HG03460 (cell line): ENCODE results near the gene CPA3.

Experiments used
- ATAC-seq: cut with Tn5 transposase; IDR thresholded peaks from one replicate; pipeline ENCODE4 v1.9.1; 2021; ENCODE audit not compliant: unreplicated experiment

The CPA3 gene, protein sequence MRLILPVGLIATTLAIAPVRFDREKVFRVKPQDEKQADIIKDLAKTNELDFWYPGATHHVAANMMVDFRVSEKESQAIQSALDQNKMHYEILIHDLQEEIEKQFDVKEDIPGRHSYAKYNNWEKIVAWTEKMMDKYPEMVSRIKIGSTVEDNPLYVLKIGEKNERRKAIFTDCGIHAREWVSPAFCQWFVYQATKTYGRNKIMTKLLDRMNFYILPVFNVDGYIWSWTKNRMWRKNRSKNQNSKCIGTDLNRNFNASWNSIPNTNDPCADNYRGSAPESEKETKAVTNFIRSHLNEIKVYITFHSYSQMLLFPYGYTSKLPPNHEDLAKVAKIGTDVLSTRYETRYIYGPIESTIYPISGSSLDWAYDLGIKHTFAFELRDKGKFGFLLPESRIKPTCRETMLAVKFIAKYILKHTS

DNA sequence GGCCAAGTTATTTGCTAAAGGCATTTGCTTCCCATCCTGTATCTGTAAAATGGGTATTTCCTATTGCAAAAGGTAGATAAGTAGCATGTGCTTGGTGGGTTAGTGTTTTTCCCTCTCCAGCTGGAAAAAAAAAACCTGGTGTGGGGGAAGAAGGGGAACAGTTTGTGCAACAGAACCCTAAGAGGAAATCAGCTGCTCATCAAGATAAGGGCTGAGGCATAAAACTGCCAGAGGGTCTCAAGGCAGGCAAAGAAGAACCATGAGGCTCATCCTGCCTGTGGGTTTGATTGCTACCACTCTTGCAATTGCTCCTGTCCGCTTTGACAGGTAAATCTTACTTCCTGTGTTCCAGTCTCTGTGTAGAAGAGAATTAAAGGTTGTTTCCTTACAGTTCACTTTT lies at the start of gene CPA3:
TSS of gene CPA3 (plus strand) at position 248 of the 400 bp plus-strand sequence. CDS start at position 260, 12 bp downstream.
- no peak for ATAC-seq

DNA sequence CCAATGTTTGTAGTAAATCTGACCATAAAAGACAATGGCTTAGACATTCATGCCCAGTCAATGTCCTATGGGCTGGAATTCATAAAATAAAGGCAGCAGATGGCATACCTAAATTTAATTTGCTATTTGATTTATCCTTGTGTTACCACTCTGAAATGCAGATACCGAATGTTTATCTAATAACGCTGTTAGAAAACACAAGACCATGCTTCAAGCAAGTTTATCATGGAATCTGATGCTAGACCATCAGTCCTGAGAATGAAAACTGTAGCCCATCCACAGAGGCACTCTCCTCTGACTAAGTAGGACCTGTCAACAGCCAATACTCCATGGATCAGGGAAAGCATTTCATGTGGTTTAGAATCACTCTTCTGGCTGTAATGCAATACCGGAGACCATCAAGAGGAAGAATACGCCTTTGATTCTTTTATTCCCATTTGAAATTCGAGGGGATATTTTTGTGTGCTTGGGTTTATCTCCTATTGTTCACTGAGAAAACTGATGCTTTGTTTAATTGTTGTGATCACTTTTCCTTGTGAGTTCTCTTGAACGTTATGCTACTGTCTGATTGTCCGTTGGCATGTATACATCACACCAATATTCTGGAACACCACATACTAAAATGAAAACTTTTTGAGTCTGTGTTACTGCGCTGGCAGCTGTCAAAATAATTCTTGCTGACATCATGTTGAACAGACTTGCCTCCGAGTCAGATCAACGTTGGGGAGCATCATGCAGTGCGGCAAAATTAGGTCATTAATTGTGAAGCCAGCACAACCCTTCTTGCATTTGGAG lies 49.6 kb upstream of the CPA3 start:
- no peak for ATAC-seq

DNA sequence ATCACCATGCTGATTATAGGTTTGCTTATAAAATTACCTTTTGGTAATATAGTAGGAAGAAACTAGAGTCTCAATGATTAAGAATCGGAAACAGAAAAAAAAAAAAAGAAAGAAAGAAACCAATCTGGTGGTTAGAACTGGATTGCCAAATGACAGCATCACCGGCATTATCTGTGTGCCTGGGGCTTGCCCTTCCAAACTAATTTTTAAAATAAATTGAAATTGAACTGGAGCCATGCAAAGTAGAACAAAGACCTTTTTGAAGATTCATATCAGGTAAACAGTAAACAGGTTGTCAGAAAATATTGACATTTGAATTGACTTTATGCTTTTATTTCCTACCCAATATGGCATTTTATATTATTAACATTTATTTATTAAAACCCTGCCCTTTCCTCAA lies 48.7 kb upstream of the CPA3 start:
- ATAC-seq: no peak

DNA sequence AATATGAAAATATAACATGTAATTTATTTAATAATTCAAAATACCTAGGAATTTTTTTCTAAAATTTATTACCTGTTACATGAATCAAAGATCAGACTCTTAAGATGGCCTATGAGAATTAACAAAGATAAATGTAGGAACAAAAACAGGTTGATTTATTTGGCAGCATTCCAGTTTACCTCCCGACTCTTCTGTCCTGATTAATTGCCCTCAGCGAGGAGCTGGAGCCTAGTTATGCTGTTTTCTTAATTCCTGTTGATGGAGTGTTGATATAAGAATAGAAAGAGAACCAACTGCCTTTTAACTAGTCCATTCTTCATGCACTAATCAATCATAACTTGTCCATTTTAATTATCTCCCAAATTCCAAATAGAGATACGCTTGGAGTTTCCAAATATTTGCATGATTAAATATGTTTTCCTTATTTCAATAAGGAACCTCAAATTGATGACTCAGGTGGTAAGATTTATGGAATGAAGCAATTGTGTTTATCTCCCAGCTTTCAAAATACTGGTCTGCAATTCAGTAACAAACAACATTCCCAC lies 48.0 kb upstream of the CPA3 start:
- ATAC-seq: no peak

DNA sequence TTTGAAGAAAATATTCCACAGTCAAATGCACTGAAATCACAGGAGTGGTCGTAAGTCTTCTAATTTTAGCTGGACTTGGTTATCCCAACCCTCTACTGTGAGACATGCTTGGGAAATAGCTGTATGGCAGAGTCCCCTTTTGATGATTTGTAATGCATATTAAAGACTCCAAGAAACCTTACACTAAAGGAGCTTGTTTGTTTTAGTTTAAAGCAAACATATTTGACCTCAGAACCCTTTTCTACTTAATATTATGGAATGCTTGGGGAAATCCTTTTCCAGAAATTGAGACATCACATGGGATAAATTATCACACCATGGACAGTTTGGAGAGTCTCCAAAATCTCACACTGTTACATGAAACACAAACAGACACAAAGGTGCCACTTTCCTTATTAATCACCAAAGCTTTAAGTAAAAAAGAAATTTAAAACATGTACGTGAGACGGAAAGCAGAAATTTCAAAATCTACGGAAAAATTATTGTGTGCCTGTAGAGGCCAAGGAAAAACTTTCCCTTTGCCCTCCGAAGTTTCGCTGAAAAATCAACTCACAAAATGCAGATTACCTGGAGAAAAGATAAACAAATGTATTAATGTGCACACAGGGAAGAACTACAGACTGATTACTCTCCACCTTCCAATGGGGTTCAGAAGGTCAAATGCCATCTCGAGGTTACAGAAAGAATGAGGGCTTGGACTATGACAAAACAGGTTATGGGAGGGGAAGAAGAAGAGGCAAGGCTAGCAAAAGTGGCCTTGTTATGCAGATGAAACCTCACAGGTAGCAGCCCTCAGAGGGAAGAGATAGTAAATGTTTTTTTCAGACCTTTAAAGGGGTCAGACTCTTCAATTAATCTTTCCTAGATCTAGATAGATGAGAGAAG lies 44.5 kb upstream of the CPA3 start:
- ATAC-seq: no peak

DNA sequence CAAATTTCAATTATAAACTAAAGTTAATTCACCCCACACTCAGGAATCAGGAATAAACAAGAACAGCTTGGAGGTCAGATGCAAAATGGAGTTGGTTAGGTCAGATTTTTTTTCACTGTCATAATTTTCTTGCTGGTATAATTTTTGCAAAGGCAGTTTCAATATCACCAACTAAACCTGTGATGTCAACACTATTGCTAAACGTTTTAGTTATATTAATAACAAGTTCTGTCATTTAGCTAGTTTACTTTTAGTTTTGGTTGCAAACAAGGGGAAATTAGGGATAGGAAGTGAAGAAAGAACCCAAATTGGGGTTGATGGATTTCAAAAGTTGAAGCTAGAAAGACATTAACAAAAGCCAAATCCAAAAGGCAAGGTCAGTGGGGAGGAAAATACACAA lies 42.1 kb upstream of the CPA3 start:
- no peak for ATAC-seq

DNA sequence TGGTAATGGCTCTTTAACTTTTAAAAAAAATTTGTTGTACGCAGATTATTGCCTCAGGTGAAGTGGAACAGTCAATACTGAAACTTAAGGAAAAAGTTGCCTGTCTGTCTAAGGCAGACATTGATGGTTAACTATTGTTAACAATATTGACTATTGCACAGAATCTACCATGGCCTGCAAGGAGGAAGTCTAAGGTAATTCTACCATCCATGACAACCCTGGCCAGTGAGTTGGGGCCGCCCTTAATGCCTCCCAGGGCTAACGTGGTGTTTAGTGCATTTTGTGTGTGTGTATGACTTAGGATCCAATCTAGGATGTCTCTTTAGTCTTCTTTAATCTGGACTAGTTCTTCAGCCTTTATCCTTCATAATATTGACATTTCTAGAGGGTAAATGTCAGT lies 39.6 kb upstream of the CPA3 start:
- ATAC-seq: no peak

DNA sequence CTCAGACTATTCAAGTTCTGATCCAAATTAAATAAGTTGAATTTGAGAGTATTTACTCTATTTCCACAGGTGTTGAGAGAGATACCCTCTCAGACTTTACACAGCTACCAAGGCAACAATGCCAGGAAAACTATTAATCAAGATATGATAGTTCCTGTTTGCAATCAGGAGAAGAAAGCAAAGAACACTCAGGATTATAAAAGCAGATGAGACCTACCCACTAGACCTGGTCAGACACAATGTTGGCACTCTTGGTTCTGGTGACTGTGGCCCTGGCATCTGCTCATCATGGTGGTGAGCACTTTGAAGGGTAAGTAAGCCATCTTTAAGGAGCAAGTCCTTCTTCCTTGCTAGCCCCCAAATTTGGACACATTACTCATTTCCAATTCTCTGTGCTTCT lies 37.5 kb upstream of the CPA3 start, which contains the start of gene CPB1:
TSS of gene CPB1 (plus strand) at position 227 of the 400 bp plus-strand sequence. CDS start at position 240, 13 bp downstream.
- ATAC-seq: no peak

DNA sequence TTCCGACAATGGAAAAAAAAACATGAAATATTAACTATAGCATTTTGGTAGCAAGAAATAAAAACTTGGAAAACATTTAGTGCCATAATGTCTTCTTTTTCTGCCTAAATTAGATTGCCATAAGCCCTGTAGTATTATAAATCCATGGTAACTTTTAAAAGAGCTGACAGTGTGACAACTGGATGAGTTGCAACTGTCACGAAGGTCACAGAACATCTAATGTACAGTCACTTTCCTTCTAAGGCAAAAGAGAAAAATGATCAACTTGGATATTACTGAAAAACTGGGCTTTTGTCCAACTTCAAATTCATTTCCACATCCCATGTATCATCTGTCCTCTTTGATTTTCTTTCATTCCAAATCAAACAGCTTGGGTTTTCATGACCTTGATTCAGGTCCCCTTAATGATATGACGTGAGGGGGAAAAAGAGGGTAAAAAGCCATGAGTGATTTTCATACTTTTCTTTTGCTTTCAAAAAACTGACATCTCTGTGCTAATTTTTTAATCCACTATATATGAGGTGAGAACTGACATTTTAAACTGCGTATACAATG lies 36.9 kb upstream of the CPA3 start:
- no peak for ATAC-seq

DNA sequence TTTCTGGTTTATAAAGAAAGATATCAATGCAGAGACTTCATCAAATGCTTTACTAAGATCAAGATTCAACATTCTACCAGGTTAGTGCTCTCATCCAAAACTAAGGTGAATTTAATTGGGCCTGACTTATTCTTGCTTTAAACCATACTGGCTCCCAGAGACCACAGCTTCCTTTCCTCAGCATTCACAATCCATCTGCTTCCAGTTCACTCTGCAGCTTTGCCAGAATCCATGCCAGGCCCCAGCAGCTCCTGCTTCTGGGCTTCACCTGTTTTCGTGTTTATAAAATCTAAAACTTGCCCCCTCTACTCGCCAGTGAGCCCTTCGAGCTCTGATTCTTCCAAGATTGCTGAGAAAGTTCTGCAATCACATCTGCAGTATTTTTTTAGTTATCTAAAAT lies 35.2 kb upstream of the CPA3 start:
- ATAC-seq: no peak

DNA sequence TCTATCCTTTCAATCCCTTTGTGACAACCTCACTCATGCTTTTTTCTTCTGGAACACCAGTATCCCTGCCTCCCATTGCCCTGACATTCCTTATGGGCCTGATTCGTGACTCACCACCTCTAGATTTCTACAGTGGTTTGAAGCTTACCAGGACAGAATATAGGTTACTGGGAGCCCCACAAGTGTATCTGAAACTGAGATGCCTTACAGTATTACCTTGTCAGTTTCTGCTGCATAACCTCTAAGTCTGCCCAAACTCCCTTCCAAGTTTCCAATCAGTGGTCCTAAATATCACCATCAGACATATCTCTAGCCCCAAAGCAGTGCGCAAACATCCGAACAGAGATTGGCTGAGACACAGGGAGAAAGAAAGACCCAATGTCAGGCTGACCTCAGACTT lies 31.9 kb upstream of the CPA3 start:
- no peak for ATAC-seq

DNA sequence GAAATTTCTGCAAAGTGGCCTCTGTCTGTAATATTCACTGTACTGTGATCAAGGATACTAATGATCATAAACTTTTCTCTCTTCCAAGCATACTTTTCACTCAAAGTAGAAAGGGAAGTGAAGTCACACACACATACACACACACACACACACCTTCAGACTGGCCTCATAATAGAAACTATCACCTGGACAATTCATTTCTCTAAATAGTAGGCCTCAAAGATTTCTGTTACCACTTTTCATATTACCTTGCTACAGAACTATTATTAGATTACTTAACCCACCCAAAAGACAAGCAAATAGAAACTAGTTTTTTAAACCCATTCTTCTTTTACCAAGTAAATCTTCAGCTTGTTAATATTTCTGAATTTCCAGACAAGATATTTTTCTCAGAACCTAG lies 25.3 kb upstream of the CPA3 start:
- no peak for ATAC-seq

DNA sequence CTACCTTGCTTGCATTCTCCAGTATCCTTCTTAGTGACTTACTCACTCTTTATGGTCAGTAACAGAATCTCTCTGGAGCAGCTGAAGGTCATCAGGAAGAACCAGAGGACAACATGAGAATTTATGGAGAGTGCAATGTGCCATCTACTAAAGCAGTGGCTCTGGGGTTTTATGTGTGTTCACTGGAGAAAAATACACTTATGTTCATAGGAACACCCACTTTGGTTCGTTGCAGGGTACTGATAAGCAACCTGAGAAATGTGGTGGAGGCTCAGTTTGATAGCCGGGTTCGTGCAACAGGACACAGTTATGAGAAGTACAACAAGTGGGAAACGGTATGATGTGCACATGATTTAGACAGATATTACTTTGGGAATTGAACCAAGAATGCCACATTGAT lies 24.6 kb upstream of the CPA3 start:
- ATAC-seq: no peak

DNA sequence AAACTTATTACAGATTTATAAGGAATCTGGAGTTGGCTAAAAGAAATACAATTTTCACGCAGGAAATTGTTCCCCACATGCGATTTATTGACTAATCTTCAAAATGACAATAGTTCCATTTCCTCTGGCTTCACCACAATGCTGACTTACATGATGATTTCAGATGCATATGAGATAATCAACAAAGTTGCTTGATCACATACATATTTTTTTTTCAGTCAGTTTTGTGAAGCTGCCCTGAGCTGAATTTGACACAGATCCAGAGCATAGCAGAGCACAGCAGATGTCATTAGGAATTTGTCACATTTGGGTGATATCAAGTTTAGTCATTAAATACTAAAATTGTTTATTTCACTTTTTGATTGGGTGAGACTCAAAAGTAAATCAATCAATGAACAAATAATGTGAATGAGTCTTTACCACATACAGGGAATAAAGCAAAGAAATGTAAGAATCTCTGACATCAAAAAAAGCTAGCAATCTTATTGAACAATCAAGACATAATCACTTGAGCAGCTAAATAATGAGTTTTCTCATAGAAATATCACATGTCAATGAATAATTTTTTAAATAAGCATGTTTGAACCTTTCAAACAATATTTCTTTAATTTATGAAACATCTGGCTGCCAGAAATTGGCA lies 19.2 kb upstream of the CPA3 start:
- no peak for ATAC-seq

DNA sequence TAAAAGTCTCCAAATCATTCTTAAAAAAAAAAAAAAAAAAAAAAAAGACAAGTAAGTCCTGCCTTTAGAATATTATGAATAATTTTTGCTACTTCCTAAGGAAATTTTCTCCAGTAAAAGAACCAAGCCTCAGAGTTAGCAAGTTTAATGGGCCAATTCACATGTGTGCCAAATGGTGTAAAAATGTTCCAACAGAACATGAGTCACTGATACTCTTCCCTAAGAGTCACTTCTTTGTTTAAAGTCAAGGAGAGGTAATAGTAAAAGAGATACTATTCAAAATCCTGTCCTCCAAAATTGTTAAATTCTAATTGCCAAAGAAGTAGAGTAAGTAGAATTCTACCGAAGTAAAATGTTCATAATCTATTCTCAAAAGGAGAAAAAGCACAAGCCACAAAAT lies 17.7 kb upstream of the CPA3 start:
- no peak for ATAC-seq

DNA sequence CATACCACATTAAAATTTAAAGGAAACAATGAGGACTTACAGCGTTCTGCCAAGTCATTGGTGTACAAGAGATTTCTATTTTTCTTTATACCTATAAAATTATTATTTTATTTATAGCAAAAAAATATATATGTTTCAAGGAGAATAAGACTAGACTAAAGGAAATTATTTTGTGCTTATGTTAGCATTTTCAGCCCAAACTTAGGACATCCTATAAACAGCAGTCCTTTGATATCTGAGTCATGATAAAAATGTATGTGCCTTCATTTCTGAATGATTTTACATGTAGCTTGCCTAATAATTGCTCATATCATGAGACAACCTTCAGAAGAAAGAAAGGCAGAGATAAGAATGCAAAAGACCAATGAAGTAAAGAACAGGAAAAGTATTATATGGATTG lies 16.7 kb upstream of the CPA3 start:
- ATAC-seq: no peak

DNA sequence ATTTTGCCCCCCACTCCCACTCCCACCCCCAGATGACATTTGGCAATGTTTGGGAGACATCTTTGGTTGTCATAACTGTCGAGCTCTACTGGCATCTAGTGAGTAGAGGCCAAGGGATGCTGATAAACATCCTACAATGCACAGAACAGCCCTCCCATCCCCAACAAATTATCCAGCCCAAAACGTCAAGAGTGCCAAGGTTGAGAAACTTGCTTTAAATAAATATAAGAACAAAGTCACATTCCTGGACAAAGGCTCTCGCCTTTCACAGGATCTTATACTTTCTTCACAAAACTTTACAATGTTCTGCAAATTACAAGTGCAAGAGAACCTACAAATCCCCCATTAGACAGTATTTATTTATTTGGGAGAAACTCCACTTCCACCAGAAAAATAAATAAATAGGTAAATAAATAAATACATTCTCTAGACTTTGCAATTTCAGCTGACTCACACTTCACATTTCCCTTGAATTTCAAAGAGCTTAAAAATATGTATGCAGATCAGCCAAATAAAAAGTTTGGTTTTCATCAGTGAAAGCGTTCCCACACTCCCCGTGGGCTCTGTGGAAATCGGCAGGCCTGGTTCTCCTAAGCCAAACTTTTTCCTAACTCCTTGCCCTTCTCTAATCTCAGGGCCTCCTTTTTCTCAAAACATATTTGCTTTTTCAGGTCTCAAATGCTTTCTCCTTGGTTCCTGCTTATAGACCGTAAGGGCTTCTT lies 12.7 kb upstream of the CPA3 start:
- no peak for ATAC-seq

DNA sequence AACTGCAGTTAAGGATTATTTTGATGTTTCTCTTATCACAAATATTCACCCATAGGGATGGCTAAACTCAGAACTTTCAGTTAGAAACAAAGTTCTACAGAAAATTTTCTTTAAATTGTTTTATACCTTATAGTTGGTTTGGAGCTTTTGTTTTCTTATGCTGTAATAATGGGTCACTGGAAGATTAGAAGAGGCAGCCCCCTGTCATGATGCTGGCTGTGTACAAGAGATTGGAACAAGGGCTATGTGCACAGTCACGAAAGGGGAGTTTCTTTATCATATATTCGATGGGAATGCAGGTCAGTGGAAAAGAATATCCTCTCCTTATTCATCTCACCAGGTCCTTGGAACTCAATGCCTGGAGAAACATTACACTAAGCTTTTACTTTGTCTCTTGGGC lies 12.0 kb upstream of the CPA3 start:
- no peak for ATAC-seq

DNA sequence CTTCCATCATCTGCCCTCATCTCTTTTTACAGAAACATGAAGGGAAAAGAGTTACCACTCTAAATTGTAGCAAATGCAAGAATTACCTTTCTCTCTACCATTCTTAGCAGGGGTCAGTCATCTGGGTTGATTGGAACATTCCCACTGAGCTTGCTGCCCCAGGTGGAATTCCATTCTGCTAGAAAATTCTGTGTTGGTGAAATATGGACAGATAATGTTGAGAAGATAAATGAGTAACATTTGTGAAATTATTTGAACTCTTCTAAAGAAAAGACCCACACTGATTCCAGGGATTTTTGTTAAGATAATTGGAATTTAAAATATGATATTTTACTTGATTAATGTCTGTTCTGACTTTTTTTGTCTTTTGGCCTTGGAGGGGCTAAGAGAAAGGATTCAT lies 11.0 kb upstream of the CPA3 start:
- no peak for ATAC-seq

DNA sequence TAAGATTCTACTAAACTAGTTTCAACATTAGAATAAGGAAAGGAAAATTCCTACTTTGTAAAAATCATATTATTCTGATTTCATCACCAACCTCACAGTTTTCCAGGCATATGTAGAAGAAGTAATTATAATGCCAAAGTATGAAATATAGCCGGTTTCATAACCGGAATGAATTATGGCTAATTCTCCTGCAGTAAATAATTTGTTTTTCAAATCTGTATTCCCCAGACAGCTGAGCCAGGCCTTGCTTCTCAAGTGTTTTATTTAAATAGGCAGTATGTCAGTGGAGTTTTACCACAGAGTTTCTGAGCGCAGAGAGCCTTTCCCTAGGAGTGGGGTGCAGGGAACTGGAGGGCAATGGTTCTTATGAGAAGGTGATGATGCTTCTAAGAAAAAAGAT lies 8.7 kb upstream of the CPA3 start:
- no peak for ATAC-seq
